Activated naive CD8-positive, alpha-beta T cell treated with anti-CD3 and anti-CD28 coated beads, Interleukin-2, amount 10 ng/mL, durations not matched to agents 7 days and 5 days (primary cell): ENCODE data around the gene ZBTB42. TPM values are rescaled to one million over a fixed set of nuclear protein-coding genes. Genes with fewer than 3 reads are reported as not detected.

Experiments
- ATAC-seq: fragments of 150-1000 bp; cut with Tn5 transposase; one replicate; pipeline ENCODE4 v1.10.0; 2021; ENCODE audit warnings: low read depth, moderate library complexity
- POLR2A ChIA-PET: fragments of 350-600 bp; sonication (Branson Sonifier 250); formaldehyde crosslinking; loops from one replicate; lab custom pipeline; 2021; ENCODE audit warnings: antibody characterized with exemption; lab: Charles Lee
- DNase-seq: peaks from one replicate; pipeline ENCODE4 v3.0.0; 2021
- H3K27ac Mint-ChIP-seq: one replicate; pipeline ENCODE4 v1.8.0; 2022; ENCODE audit warnings: mild to moderate bottlenecking, mixed read lengths
- H3K27me3 Mint-ChIP-seq: one replicate; pipeline ENCODE4 v1.8.0; 2022; ENCODE audit warnings: mild to moderate bottlenecking, moderate library complexity, mixed read lengths
- H3K36me3 Mint-ChIP-seq: one replicate; pipeline ENCODE4 v1.8.0; 2021; ENCODE audit warnings: mild to moderate bottlenecking, mixed read lengths
- H3K4me1 Mint-ChIP-seq: one replicate; pipeline ENCODE4 v1.8.0; 2021; ENCODE audit warnings: mixed read lengths
- H3K4me3 Mint-ChIP-seq: one replicate; pipeline ENCODE4 v1.8.0; 2022; ENCODE audit warnings: mild to moderate bottlenecking, moderate library complexity, mixed read lengths
- H3K9me3 Mint-ChIP-seq: one replicate; pipeline ENCODE4 v1.8.0; 2021; ENCODE audit warnings: mixed read lengths
- total RNA-seq, 2 experiments: library from RNA; stranded (reverse); gene quantifications; one replicate each; pipeline ENCODE4 v1.2.3, GENCODE V29; 2021

Gene ZBTB42
- total RNA-seq, 2 experiments from 2014 or later: 6.7 to 6.9 TPM

- ATAC-seq: no peak
- POLR2A ChIA-PET: no interaction called here
- H3K4me3 Mint-ChIP-seq: peak overlapping the region; percentile 21
- no peaks in the 10 kb centered on the region for H3K36me3 Mint-ChIP-seq
- no peaks in the 10 kb centered on the region for H3K4me1 Mint-ChIP-seq
- peaks cover 69% of the 10 kb centered on the region for H3K27me3 Mint-ChIP-seq
- no peak overlapping the region for H3K27ac Mint-ChIP-seq
- no peaks in the 10 kb centered on the region for H3K9me3 Mint-ChIP-seq
- no peak for DNase-seq
These were observed 42.8 kb downstream of the ZBTB42 start for GRCh38 chr14:104843442-104844305.

DNA sequence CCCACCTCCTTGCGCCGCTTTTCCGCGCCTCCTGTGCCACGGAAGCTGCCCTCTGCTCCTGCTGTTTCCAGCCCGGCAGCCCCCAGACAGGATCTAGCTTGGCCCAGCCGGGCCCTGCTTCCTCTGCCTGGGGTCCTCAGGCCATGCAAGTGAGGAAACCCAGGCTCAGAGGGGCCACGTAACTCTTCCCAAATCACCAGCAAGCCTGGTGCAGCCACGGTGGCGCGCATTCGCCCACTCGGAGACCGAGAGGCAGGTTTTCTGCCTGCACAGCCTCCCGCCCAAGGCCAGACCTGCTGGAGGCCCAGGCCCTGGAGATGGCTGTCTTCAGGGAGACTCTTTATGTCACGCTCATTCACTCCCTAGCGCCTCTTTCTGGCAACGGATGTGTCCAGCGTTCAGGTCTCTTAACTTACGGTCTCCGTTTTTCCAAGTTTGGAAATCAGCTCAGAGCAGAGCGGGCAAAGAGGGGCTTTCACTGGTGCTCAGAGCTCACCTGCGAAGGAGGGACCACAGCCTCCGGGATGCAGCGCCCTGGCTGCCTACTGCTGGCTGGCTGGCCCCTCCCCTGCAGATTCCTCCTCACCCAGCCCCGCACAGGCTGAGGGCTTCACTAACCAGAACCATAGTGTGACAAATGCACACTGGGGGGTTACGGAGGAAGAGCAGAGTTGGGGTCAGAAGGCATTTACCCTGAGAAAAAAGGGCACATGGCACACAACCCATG, 43.6 kb downstream of the ZBTB42 start:
- peaks cover 61% of the 10 kb centered on the region for H3K27me3 Mint-ChIP-seq
- no peaks in the 10 kb centered on the region for H3K9me3 Mint-ChIP-seq
- POLR2A ChIA-PET: no interaction called here
- no peaks in the 10 kb centered on the region for H3K36me3 Mint-ChIP-seq
- peak overlapping the region; percentile 16 for H3K4me3 Mint-ChIP-seq
- no peak for ATAC-seq
- DNase-seq: no peak
- H3K4me1 Mint-ChIP-seq: no peaks in the 10 kb centered on the region
- H3K27ac Mint-ChIP-seq: no peak overlapping the region

- Mint-ChIP-seq H3K27me3 (peaks cover 60% of the 10 kb centered on the region), H3K4me1 (no peaks in the 10 kb centered on the region), H3K4me3 (no peak overlapping the region), H3K27ac (no peak overlapping the region), H3K9me3 (no peaks in the 10 kb centered on the region), H3K36me3 (no peaks in the 10 kb centered on the region)
- no peak for DNase-seq
- no peak for ATAC-seq
- POLR2A ChIA-PET: no interaction called here
These were observed 44.2 kb downstream of the ZBTB42 start for GRCh38 chr14:104845033-104845666.

DNA sequence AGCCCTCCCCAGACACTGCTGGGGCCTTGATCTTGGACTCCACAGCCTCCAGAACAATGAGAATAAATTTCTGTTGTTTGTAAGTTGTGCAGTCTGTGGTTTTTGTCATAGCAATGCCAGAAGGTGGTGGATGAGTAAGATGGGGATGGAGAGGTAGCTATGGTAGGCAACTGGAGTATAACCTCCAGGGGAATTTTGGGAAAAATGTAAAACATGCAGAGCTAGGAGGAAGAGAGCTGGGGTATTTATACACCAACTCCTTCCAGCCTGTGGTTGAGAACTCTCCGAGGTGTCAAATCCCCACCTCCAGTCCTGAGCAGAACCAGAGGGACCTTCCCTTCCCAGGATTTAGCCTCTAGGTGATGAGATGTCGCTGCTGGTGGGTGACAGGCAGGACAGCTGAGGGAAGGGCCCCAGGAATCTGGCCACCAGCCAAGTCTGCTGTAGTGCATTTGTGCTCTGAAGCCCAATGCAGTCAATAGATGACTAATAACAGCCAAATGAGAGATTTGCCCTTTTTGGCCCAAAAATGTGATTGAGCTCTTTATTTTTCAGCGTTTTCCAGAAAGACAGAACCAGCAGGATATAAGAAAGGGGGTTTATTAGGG, 45.0 kb downstream of the ZBTB42 start:
- Mint-ChIP-seq H3K9me3 (no peaks in the 10 kb centered on the region), H3K4me3 (no peak overlapping the region), H3K4me1 (no peaks in the 10 kb centered on the region), H3K27me3 (peaks cover 68% of the 10 kb centered on the region), H3K27ac (no peak overlapping the region), H3K36me3 (no peaks in the 10 kb centered on the region)
- no peak for ATAC-seq
- POLR2A ChIA-PET: no interaction called here
- DNase-seq: no peak

DNA sequence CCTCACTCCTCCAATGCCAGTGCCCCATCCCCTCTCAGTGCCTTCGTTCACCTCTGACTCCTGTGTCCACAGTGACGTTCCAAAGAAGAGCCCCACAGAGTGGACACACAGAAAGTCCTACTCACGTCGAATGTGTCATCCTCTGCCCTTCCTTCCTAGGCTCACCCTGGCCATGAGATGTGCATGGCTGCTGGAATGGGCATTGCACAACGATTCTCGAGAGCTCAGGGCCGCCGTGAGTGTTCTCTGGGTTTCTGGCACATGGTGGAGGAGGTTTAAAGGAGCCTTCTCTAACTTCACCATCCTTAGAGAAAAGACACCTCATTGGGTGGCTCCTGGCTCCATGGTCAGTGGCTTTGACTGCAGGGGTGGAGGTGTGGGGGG, 51.4 kb downstream of the ZBTB42 start:
- POLR2A ChIA-PET: no interaction called here
- DNase-seq: no peak
- Mint-ChIP-seq H3K27me3 (peaks cover 27% of the 10 kb centered on the region), H3K36me3 (no peaks in the 10 kb centered on the region), H3K4me1 (no peaks in the 10 kb centered on the region), H3K4me3 (no peak overlapping the region), H3K27ac (no peak overlapping the region), H3K9me3 (no peaks in the 10 kb centered on the region)
- no peak for ATAC-seq

Other genes with a start within 250 kb of the ZBTB42 start
- gene C14orf180, start 221.3 kb upstream of the ZBTB42 start, total RNA-seq: not detected
- gene TMEM179, start 196.3 kb upstream of the ZBTB42 start, total RNA-seq: not detected
- 100 to 1,000 TPM; 107 to 110 TPM for gene INF2, start 111.5 kb upstream of the ZBTB42 start, total RNA-seq
- gene ADSS1, start 76.9 kb upstream of the ZBTB42 start, total RNA-seq: 1 to 10 TPM; 2.4 to 2.8 TPM
- gene SIVA1, start 48.0 kb upstream of the ZBTB42 start, total RNA-seq: 100 to 1,000 TPM; 110 to 126 TPM
- gene AKT1, start 5.4 kb upstream of the ZBTB42 start, total RNA-seq: 100 to 1,000 TPM; 178 to 181 TPM
- 1 to 10 TPM; 5.7 to 6.3 TPM for gene CEP170B, start 64.2 kb downstream of the ZBTB42 start, total RNA-seq
- gene PLD4, start 123.8 kb downstream of the ZBTB42 start, total RNA-seq: under 1 TPM in 1 of 2 experiments, not detected in 1; 0.06 TPM
- under 1 TPM; 0.06 TPM for gene AHNAK2, start 177.3 kb downstream of the ZBTB42 start, total RNA-seq
- 1 to 10 TPM; 1.2 TPM for gene CLBA1, start 184.7 kb downstream of the ZBTB42 start, total RNA-seq
- gene CDCA4, start 220.0 kb downstream of the ZBTB42 start, total RNA-seq: 10 to 100 TPM; 51.7 to 53.3 TPM